Neural cell (in vitro differentiated cells): ENCODE results near the gene LLGL2. TPM values are rescaled to one million over a fixed set of nuclear protein-coding genes. Genes with fewer than 3 reads are reported as not detected.

ENCODE experiments used
- H2AFZ ChIP-seq: fragments of 200-600, 300-800 bp; sonication (generic), shearing (Covaris generic); 2 replicates; pipeline ENCODE4 v1.6.0; 2014; ENCODE audit warnings: low read depth, mild to moderate bottlenecking, antibody characterized with exemption, low read length, moderate library complexity
- H3F3A ChIP-seq: fragments of 200-600 bp; shearing (Covaris generic); 2 replicates; pipeline ENCODE4 v1.6.1; 2016; ENCODE audit warnings: mild to moderate bottlenecking, moderate library complexity, mixed read lengths, antibody characterized with exemption, low read length; ENCODE audit not compliant: insufficient read depth, poor library complexity, severe bottlenecking
- H3K27ac ChIP-seq: fragments of 200-600, 300-800 bp; sonication (generic), shearing (Covaris generic); 2 replicates; pipeline ENCODE4 v1.5.1; 2014; ENCODE audit warnings: mild to moderate bottlenecking, low read length, moderate library complexity
- H3K27me3 ChIP-seq: fragments of 300-800, 200-600 bp; sonication (generic), shearing (Covaris generic); 2 replicates; pipeline ENCODE4 v1.6.0; 2014; ENCODE audit warnings: mild to moderate bottlenecking, low read depth, low read length, moderate library complexity; ENCODE audit not compliant: insufficient read depth
- H3K36me3 ChIP-seq: fragments of 300-800, 200-600 bp; sonication (generic), shearing (Covaris generic); 2 replicates; pipeline ENCODE4 v1.5.1; 2014; ENCODE audit warnings: mild to moderate bottlenecking, antibody characterized with exemption, low read length, moderate library complexity; ENCODE audit not compliant: insufficient read depth
- H3K4me2 ChIP-seq: fragments of 300-800, 200-600 bp; sonication (generic), shearing (Covaris generic); 2 replicates; pipeline ENCODE4 v1.6.0; 2014; ENCODE audit warnings: mild to moderate bottlenecking, low read length
- H3K4me3 ChIP-seq: fragments of 300-800, 200-600 bp; sonication (generic), shearing (Covaris generic); 2 replicates; pipeline ENCODE4 v1.5.1; 2014; ENCODE audit warnings: mild to moderate bottlenecking, low read length, moderate library complexity
- H3K79me2 ChIP-seq: fragments of 200-600 bp; shearing (Covaris generic); replicated peaks from 2 replicates; pipeline ENCODE4 v1.6.0; 2014; ENCODE audit warnings: mild to moderate bottlenecking, low read length, moderate library complexity; ENCODE audit not compliant: insufficient read depth
- H3K9ac ChIP-seq: fragments of 300-800, 200-600 bp; sonication (generic), shearing (Covaris generic); 2 replicates; pipeline ENCODE4 v1.6.1; 2016; ENCODE audit warnings: mild to moderate bottlenecking, low read length, mixed read lengths
- H3K9me2 ChIP-seq: fragments of 200-600 bp; shearing (Covaris generic); 2 replicates; pipeline ENCODE4 v1.6.1; 2016; ENCODE audit warnings: mild to moderate bottlenecking, low read length, mixed read lengths; ENCODE audit not compliant: insufficient read depth
- H3K9me3 ChIP-seq: fragments of 200-600, 300-800 bp; sonication (generic), shearing (Covaris generic); 2 replicates; pipeline ENCODE4 v1.6.1; 2016; ENCODE audit warnings: mild to moderate bottlenecking, mixed run types, low read length, moderate library complexity, mixed read lengths
- H4K20me1 ChIP-seq: fragments of 200-600 bp; shearing (Covaris generic); 2 replicates; pipeline ENCODE4 v1.6.1; 2016; ENCODE audit warnings: mild to moderate bottlenecking, mixed run types; ENCODE audit not compliant: insufficient read depth
- CTCF ChIP-seq: fragments of 450-650 bp; IDR thresholded peaks from 2 replicates; pipeline ENCODE4 v1.5.1; 2014; ENCODE audit warnings: antibody characterized with exemption, mild to moderate bottlenecking, moderate library complexity; ENCODE audit not compliant: poor library complexity, severe bottlenecking
- EP300 ChIP-seq: fragments of 450-650 bp; conservative IDR thresholded peaks from 2 replicates; pipeline ENCODE4 v1.6.1; 2014; ENCODE audit warnings: antibody characterized with exemption, mild to moderate bottlenecking, moderate library complexity; ENCODE audit not compliant: poor library complexity, severe bottlenecking
- EZH2 ChIP-seq: fragments of 200-600, 300-800 bp; shearing (Covaris generic), sonication (generic); IDR thresholded peaks from 2 replicates; pipeline ENCODE4 v1.6.1; 2014; ENCODE audit warnings: antibody characterized with exemption, low read length, borderline replicate concordance, mild to moderate bottlenecking; ENCODE audit not compliant: insufficient read depth, poor library complexity, severe bottlenecking
- MXI1 ChIP-seq: fragments of 450-650 bp; conservative IDR thresholded peaks from 2 replicates; pipeline ENCODE4 v1.6.1; 2014; ENCODE audit warnings: antibody characterized with exemption, mild to moderate bottlenecking; ENCODE audit not compliant: poor library complexity, severe bottlenecking
- POLR2AphosphoS5 ChIP-seq: IDR thresholded peaks from 2 replicates; pipeline ENCODE4 v1.6.1; 2012
- RAD21 ChIP-seq: fragments of 450-650 bp; conservative IDR thresholded peaks from 2 replicates; pipeline ENCODE4 v1.6.1; 2014; ENCODE audit warnings: antibody characterized with exemption, mild to moderate bottlenecking, moderate library complexity
- REST ChIP-seq: IDR thresholded peaks from 2 replicates; pipeline ENCODE4 v1.6.1; 2012; ENCODE audit warnings: borderline replicate concordance
- SMC3 ChIP-seq: fragments of 450-650 bp; conservative IDR thresholded peaks from 2 replicates; pipeline ENCODE4 v1.6.1; 2014; ENCODE audit warnings: antibody characterized with exemption, mild to moderate bottlenecking, moderate library complexity; ENCODE audit not compliant: poor library complexity
- TAF1 ChIP-seq: IDR thresholded peaks from 2 replicates; pipeline ENCODE4 v1.6.1; 2012; ENCODE audit warnings: low read depth
- polyA plus RNA-seq: library from polyadenylated mRNA; depleted of rRNA; stranded (reverse); fragments of >200 nt; gene quantifications from 2 replicates; pipeline ENCODE4 v1.2.3, GENCODE V29; 2014

The LLGL2 gene
- polyA plus RNA-seq, 1 donor from 2014 or later, result 0.95 TPM

- Histone ChIP-seq H4K20me1 (no peaks in the 10 kb centered on the region), H3K9ac (no peak overlapping the region), H3K36me3 (no peaks in the 10 kb centered on the region), H3K4me3 (no peak overlapping the region), H3K27ac (no peak overlapping the region), H3K27me3 (no peaks in the 10 kb centered on the region), H2AFZ (no peak overlapping the region), H3K79me2 (no peaks in the 10 kb centered on the region), H3K9me2 (no peaks in the 10 kb centered on the region), H3K4me2 (no peak overlapping the region), H3F3A (no peaks in the 10 kb centered on the region), H3K9me3 (no peaks in the 10 kb centered on the region)
- TF ChIP-seq EP300 (no peak), RAD21 (no peak), MXI1 (no peak), SMC3 (no peak), CTCF (no peak), TAF1 (no peak), REST (no peak), EZH2 (no peak), POLR2AphosphoS5 (no peak)
Observed at GRCh38 chr17:75605790-75606189, 80.3 kb downstream of the LLGL2 start.

GRCh38 chr17:75607086-75607485 lies 81.6 kb downstream of the LLGL2 start:
- Histone ChIP-seq H3K4me3 (no peak overlapping the region), H4K20me1 (no peaks in the 10 kb centered on the region), H3K9me3 (no peaks in the 10 kb centered on the region), H3K79me2 (no peaks in the 10 kb centered on the region), H3K27me3 (no peaks in the 10 kb centered on the region), H3K27ac (no peak overlapping the region), H3K9me2 (no peaks in the 10 kb centered on the region), H2AFZ (no peak overlapping the region), H3K4me2 (no peak overlapping the region), H3F3A (no peaks in the 10 kb centered on the region), H3K36me3 (no peaks in the 10 kb centered on the region), H3K9ac (no peak overlapping the region)
- TF ChIP-seq REST, result no peak
- no peak for TF ChIP-seq TAF1
- no peak for TF ChIP-seq POLR2AphosphoS5
- no peak for TF ChIP-seq EZH2
- TF ChIP-seq CTCF, result no peak
- no peak for TF ChIP-seq SMC3
